ENCODE results near the gene TEX2.

DNA sequence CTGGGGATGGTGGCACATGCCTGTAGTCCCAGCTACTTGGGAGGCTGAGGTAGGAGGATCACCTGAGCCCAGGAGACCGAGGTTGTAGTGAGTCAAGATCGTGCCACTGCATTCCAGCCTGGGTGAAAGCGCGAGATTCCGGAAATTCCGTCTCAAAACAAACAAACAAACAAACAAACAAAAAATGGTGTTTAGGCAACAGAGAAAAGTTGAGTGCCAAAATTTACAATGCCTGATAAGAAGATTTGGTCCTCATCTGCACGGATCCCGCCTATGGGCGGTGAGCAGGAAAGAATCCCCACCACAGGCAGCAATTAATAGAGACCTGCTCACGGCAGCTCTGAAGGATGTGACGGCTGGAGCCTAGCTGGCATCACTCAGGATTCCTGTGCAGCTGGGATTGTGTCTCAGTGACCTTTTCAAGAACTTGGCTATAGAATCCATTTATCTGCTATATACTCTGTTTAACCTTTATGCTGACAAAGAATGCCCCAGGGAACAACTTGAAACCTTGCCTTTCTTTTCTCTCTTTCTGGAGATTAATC lies 14.0 kb upstream of the TEX2 start:
- no peak for TF ChIP-seq EZH2 (IDR thresholded peaks at IDR 0.05; ENCODE audit: insufficient read depth, poor library complexity, severe bottlenecking)
- no peak for TF ChIP-seq EZH2phosphoT487 (IDR thresholded peaks at IDR 0.05; ENCODE audit: insufficient read depth, low read depth)

Measured in GM23248 (cell line).